Panc1 (cell line): Measurements from ENCODE around the gene NACAD. TPM values are rescaled to one million over a fixed set of nuclear protein-coding genes. Genes with fewer than 3 reads are reported as not detected.

ENCODE experiments used
- ATAC-seq: fragments of 200-7000 bp; cut with Tn5 transposase; 2 replicates; pipeline ENCODE4 v1.9.1; 2020; ENCODE audit warnings: mild to moderate bottlenecking, moderate library complexity
- BruUV-seq: library from RNA; stranded (reverse); fragments of 400-500 nt; replicated peaks from 2 replicates; lab custom pipeline; 2021; lab: Mats Ljungman, UMichigan
- CTCF ChIA-PET: fragments of 300-600 bp; sonication (Branson Sonifier 250); formaldehyde crosslinking; loops from one replicate; lab custom pipeline; 2022; ENCODE audit warnings: antibody characterized with exemption; lab: Charles Lee
- POLR2A ChIA-PET: fragments of 300-600 bp; sonication (Branson Sonifier 250); formaldehyde crosslinking; loops from one replicate; lab custom pipeline; 2022; ENCODE audit warnings: antibody characterized with exemption; lab: Charles Lee
- DNase-seq: peaks from one replicate; pipeline ENCODE4 v3.0.0-alpha.2; 2010; ENCODE audit warnings: low read depth, low spot score
- H3K27ac ChIP-seq: 2 replicates; pipeline ENCODE4 v1.5.1; 2011; ENCODE audit warnings: mild to moderate bottlenecking, low read length, inconsistent platforms
- H3K27me3 ChIP-seq: fragments of 200-500 bp; sonication (Bioruptor generic); 2 replicates; pipeline ENCODE4 v1.6.0; 2014; ENCODE audit warnings: low read length, inconsistent platforms; ENCODE audit not compliant: control insufficient read depth, insufficient read depth
- H3K36me3 ChIP-seq: fragments of 200-500 bp; sonication (Bioruptor generic); 2 replicates; pipeline ENCODE4 v1.5.1; 2014; ENCODE audit warnings: inconsistent platforms, mild to moderate bottlenecking, low read length, moderate library complexity; ENCODE audit not compliant: control insufficient read depth, insufficient read depth
- H3K4me1 ChIP-seq: 2 replicates; pipeline ENCODE4 v1.5.1; 2011; ENCODE audit warnings: inconsistent platforms, mild to moderate bottlenecking, low read length, moderate library complexity; ENCODE audit not compliant: control insufficient read depth, insufficient read depth
- H3K4me3 ChIP-seq, 2 experiments: 2 replicates each; pipeline ENCODE4 v1.5.1; 2011 to 2012; ENCODE audit warnings: low read depth in 2 of 2, low read length in 2 of 2, mild to moderate bottlenecking in 2 of 2, inconsistent platforms in 1 of 2, moderate library complexity in 1 of 2
- H3K9me3 ChIP-seq: fragments of 200-500 bp; sonication (Bioruptor generic); 2 replicates; pipeline ENCODE4 v1.5.1; 2014; ENCODE audit warnings: low read depth, mild to moderate bottlenecking, inconsistent platforms, low read length, moderate library complexity; ENCODE audit not compliant: control insufficient read depth, insufficient read depth
- CTCF ChIP-seq: fragments of 450-650 bp; IDR thresholded peaks from 2 replicates; pipeline ENCODE4 v1.5.1; 2017; ENCODE audit warnings: mild to moderate bottlenecking
- POLR2AphosphoS5 ChIP-seq: IDR thresholded peaks from 2 replicates; pipeline ENCODE4 v1.6.1; 2012; ENCODE audit warnings: mild to moderate bottlenecking, low read depth, low read length, moderate library complexity
- SIN3A ChIP-seq: IDR thresholded peaks from 2 replicates; pipeline ENCODE4 v1.6.1; 2012; ENCODE audit warnings: low read depth, mild to moderate bottlenecking, low read length, moderate library complexity, borderline replicate concordance; ENCODE audit not compliant: insufficient read depth
- TCF7L2 ChIP-seq: IDR thresholded peaks from 2 replicates; pipeline ENCODE4 v1.6.1; 2011; ENCODE audit warnings: mild to moderate bottlenecking, low read depth, low read length, inconsistent platforms
- in situ Hi-C: cut with HindIII; loops from 2 replicates; pipeline ENCODE4 v1.10.0; 2016; ENCODE audit warnings: low sequenced_read_pairs, low pct_unique_long_range_greater_than_20kb
- intact Hi-C: fragments of 100-400 bp; cut with micrococcal nuclease; formaldehyde crosslinking; loops from one replicate; pipeline ENCODE4 v1.10.0; 2022; ENCODE audit not compliant: unreplicated experiment
- total RNA-seq: library from RNA; stranded (reverse); gene quantifications from one replicate; pipeline ENCODE4 v1.2.1, GENCODE V29; 2021; ENCODE audit not compliant: unreplicated experiment
- TF ChIP-seq, protein P1 (sequence below), 2 experiments: IDR thresholded peaks; 2 replicates each; pipeline ENCODE4 v1.6.1; 2011 to 2012; ENCODE audit warnings: low read depth in 2 of 2, control low read depth in 1 of 2, low read length in 1 of 2, mild to moderate bottlenecking in 1 of 2, moderate library complexity in 1 of 2; ENCODE audit not compliant: insufficient read depth in 1 of 2

The NACAD gene
- total RNA-seq, 1 experiment from 2014 or later, result 5.3 TPM

- CTCF ChIA-PET, result no interaction called here
Measured at GRCh38 chr7:45067582-45067981, 21.2 kb downstream of the NACAD start.

GRCh38 chr7:45066409-45066808 is 22.4 kb downstream of the NACAD start:
- CTCF ChIA-PET, result no interaction called here
- peaks cover 2% of the 10 kb centered on the region; the same call in 1 of the 2 replicates for H3K36me3 ChIP-seq
- BruUV-seq, result no TSS peak

More at GRCh38 chr7:45067582-45067981, 21.2 kb downstream of the NACAD start:
- BruUV-seq, result no TSS peak
- no peak for DNase-seq
- in situ Hi-C loops (no loop called here), intact Hi-C loops (no loop called here)
- Histone ChIP-seq H3K4me1 (no peaks in the 10 kb centered on the region), H3K36me3 (peaks cover 2% of the 10 kb centered on the region; the same call in 1 of the 2 replicates), H3K27me3 (no peaks in the 10 kb centered on the region), H3K27ac (no peak overlapping the region), H3K4me3 (no peak overlapping the region), H3K9me3 (no peaks in the 10 kb centered on the region)
- POLR2A ChIA-PET, result no interaction called here
- no peak for ATAC-seq
- TF ChIP-seq TCF7L2, result no peak
- TF ChIP-seq, protein P1, sequence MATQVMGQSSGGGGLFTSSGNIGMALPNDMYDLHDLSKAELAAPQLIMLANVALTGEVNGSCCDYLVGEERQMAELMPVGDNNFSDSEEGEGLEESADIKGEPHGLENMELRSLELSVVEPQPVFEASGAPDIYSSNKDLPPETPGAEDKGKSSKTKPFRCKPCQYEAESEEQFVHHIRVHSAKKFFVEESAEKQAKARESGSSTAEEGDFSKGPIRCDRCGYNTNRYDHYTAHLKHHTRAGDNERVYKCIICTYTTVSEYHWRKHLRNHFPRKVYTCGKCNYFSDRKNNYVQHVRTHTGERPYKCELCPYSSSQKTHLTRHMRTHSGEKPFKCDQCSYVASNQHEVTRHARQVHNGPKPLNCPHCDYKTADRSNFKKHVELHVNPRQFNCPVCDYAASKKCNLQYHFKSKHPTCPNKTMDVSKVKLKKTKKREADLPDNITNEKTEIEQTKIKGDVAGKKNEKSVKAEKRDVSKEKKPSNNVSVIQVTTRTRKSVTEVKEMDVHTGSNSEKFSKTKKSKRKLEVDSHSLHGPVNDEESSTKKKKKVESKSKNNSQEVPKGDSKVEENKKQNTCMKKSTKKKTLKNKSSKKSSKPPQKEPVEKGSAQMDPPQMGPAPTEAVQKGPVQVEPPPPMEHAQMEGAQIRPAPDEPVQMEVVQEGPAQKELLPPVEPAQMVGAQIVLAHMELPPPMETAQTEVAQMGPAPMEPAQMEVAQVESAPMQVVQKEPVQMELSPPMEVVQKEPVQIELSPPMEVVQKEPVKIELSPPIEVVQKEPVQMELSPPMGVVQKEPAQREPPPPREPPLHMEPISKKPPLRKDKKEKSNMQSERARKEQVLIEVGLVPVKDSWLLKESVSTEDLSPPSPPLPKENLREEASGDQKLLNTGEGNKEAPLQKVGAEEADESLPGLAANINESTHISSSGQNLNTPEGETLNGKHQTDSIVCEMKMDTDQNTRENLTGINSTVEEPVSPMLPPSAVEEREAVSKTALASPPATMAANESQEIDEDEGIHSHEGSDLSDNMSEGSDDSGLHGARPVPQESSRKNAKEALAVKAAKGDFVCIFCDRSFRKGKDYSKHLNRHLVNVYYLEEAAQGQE (IDR thresholded peaks at IDR 0.05; ENCODE audit: insufficient read depth in 1 of 2, low read depth in 2 of 2, low read length in 1 of 2), result no peak
- TF ChIP-seq POLR2AphosphoS5, result no peak

More at GRCh38 chr7:45066409-45066808, 22.4 kb downstream of the NACAD start:
- no peak for DNase-seq
- POLR2A ChIA-PET, result interaction anchor here (0.6 kb wide), 1 partner anchor 24 kb away, joined by 10 read pairs; no protein-coding TSS in a partner anchor
- no peak overlapping the region for H3K27ac ChIP-seq
- TF ChIP-seq, protein P1 (IDR thresholded peaks at IDR 0.05; ENCODE audit: insufficient read depth in 1 of 2, low read depth in 2 of 2, low read length in 1 of 2), result no peak
- no peak for TF ChIP-seq SIN3A
- TF ChIP-seq CTCF, result no peak
- no peak for TF ChIP-seq POLR2AphosphoS5
- no peak for TF ChIP-seq TCF7L2
- in situ Hi-C loops (no loop called here), intact Hi-C loops (no loop called here)
- ATAC-seq, result no peak
- H3K9me3 ChIP-seq, result no peaks in the 10 kb centered on the region
- no peaks in the 10 kb centered on the region for H3K27me3 ChIP-seq
- no peaks in the 10 kb centered on the region for H3K4me1 ChIP-seq
- no peak overlapping the region for H3K4me3 ChIP-seq
